OCI-LY7 (cell line): ENCODE results near the gene ANKRD44.

Experiments
- EZH2phosphoT487 ChIP-seq: fragments of 200-600 bp; sonication (generic); IDR thresholded peaks from 2 replicates; pipeline ENCODE4 v1.6.1; 2018; ENCODE audit warnings: low read depth, borderline replicate concordance, mild to moderate bottlenecking, mixed run types, antibody characterized with exemption, low read length, moderate library complexity, mixed read lengths
- TF ChIP-seq, protein P1 (sequence below): fragments of 200-600 bp; sonication (generic); conservative IDR thresholded peaks from 2 replicates; pipeline ENCODE4 v1.5.1; 2014; ENCODE audit warnings: mild to moderate bottlenecking, antibody characterized with exemption, low read length, moderate library complexity, mixed read lengths

DNA sequence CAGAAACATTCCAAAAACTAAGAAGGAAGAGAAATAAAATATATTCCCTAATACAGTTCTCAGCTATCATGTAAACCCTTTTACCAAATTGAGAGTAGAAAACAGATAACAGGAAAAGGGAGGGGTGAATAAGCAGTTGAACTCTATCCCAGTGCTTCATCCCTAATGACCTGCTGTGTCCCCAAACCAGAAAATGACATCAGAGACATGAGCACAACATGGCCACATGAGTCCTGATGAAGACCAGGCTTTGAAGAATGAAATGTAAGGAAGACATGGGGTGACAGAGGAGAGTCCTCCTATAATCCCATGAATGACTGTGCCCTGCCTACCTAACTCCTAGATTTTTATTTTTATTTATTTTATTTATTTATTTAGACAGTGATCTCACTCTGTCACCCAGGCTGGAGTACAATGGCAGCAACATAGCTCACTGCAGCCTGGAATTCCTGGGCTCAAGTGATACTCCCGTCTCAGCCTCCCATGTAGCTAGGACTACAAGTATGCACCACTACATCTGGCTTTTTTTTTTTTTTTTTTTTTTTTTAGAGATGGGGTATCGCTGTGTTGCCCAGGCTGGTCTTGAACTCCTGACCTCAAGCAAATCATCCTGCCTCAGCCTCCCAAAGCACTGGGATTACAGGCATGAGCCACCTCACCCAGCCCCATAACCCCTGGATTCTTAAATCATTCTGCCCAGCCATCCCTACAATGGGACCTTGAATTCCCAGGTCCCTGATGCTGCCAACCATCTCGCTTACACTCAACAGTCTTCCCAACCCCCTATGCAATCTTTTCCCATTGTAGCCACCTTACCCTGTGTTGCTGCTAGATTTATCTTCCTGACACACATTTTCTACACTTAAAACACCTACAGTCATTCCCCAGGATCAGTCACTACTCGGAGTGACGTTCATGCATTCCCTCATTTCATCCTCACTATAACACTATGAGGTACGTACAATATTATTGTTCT is 64.5 kb downstream of the ANKRD44 start:
- TF ChIP-seq, protein P1, sequence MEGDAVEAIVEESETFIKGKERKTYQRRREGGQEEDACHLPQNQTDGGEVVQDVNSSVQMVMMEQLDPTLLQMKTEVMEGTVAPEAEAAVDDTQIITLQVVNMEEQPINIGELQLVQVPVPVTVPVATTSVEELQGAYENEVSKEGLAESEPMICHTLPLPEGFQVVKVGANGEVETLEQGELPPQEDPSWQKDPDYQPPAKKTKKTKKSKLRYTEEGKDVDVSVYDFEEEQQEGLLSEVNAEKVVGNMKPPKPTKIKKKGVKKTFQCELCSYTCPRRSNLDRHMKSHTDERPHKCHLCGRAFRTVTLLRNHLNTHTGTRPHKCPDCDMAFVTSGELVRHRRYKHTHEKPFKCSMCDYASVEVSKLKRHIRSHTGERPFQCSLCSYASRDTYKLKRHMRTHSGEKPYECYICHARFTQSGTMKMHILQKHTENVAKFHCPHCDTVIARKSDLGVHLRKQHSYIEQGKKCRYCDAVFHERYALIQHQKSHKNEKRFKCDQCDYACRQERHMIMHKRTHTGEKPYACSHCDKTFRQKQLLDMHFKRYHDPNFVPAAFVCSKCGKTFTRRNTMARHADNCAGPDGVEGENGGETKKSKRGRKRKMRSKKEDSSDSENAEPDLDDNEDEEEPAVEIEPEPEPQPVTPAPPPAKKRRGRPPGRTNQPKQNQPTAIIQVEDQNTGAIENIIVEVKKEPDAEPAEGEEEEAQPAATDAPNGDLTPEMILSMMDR = no peak
- TF ChIP-seq EZH2phosphoT487 = no peak
